ENCODE data around the gene AQP2.
A peak's percentile ranks its signal among the peaks of the same experiment; 100 is the strongest.

The AQP2 gene

GRCh38 chr12:49950273-49951251 is at the start of gene AQP2:
Gene AQP2, plus strand, starts transcription at chr12:49950737. Its CDS starts 94 bp downstream, at chr12:49950831.
- no peak for DNase-seq (ENCODE audit: low read depth)

GRCh38 chr12:49901026-49901425 is 49.5 kb upstream of the AQP2 start:
- no peak for DNase-seq (ENCODE audit: low read depth)

GRCh38 chr12:49901986-49902385 is 48.6 kb upstream of the AQP2 start:
- no peak for DNase-seq (ENCODE audit: low read depth)

GRCh38 chr12:49902399-49903350 is 47.9 kb upstream of the AQP2 start:
- DNase-seq (ENCODE audit: low read depth): no peak

- no peak for DNase-seq (ENCODE audit: low read depth)
Measured at GRCh38 chr12:49903351-49903699, 47.2 kb upstream of the AQP2 start.

GRCh38 chr12:49903700-49904423 is 46.7 kb upstream of the AQP2 start, which contains the start of gene FAIM2:
Gene FAIM2, minus strand, starts transcription at chr12:49903900. Its CDS starts 108 bp downstream, at chr12:49903792.
- peak; percentile 46 for DNase-seq (ENCODE audit: low read depth)

GRCh38 chr12:49904601-49905000 is 45.9 kb upstream of the AQP2 start:
- no peak for DNase-seq (ENCODE audit: low read depth)

- DNase-seq (ENCODE audit: low read depth): no peak
Measured at GRCh38 chr12:49905718-49906314, 44.7 kb upstream of the AQP2 start.

- DNase-seq (ENCODE audit: low read depth): no peak
Measured at GRCh38 chr12:49907352-49907751, 43.2 kb upstream of the AQP2 start.

- no peak for DNase-seq (ENCODE audit: low read depth)
Measured at GRCh38 chr12:49909356-49909755, 41.2 kb upstream of the AQP2 start.

- no peak for DNase-seq (ENCODE audit: low read depth)
Measured at GRCh38 chr12:49909826-49910225, 40.7 kb upstream of the AQP2 start.

GRCh38 chr12:49910331-49911212 is 40.0 kb upstream of the AQP2 start:
- no peak for DNase-seq (ENCODE audit: low read depth)

- DNase-seq (ENCODE audit: low read depth): no peak
Measured at GRCh38 chr12:49911213-49911605, 39.3 kb upstream of the AQP2 start.

GRCh38 chr12:49912345-49913255 is 37.9 kb upstream of the AQP2 start:
- DNase-seq (ENCODE audit: low read depth): no peak

- no peak for DNase-seq (ENCODE audit: low read depth)
Measured at GRCh38 chr12:49916129-49916919, 34.2 kb upstream of the AQP2 start.

- no peak for DNase-seq (ENCODE audit: low read depth)
Measured at GRCh38 chr12:49917166-49917787, 33.3 kb upstream of the AQP2 start.

GRCh38 chr12:49917788-49918173 is 32.8 kb upstream of the AQP2 start:
- no peak for DNase-seq (ENCODE audit: low read depth)

Data from GM04504 (cell line).